Activated T-helper 17 cell treated with anti-CD3 and anti-CD28 coated beads, Interleukin-2, amount 50 U/mL, for 72 hours (primary cell): ENCODE results near the gene DTNA. TPM values are rescaled to one million over a fixed set of nuclear protein-coding genes. Genes with fewer than 3 reads are reported as not detected.
"Not testable (repeated sequence)": the region's sequence is repeated elsewhere in the genome, so short reads cannot be mapped to it uniquely, and the experiment has no call there.

ENCODE experiments used
- ATAC-seq: fragments of 150-1000 bp; cut with Tn5 transposase; replicated peaks from 2 replicates; pipeline ENCODE4 v1.10.0; 2021; ENCODE audit warnings: mild to moderate bottlenecking, moderate library complexity
- H3K27ac Mint-ChIP-seq: one replicate; pipeline ENCODE4 v1.8.0; 2022; ENCODE audit warnings: mixed read lengths
- H3K27me3 Mint-ChIP-seq: one replicate; pipeline ENCODE4 v1.8.0; 2022; ENCODE audit warnings: mixed read lengths
- H3K36me3 Mint-ChIP-seq: one replicate; pipeline ENCODE4 v1.8.0; 2022; ENCODE audit warnings: low read depth, mild to moderate bottlenecking, mixed read lengths
- H3K4me1 Mint-ChIP-seq: one replicate; pipeline ENCODE4 v1.8.0; 2022; ENCODE audit warnings: mixed read lengths
- H3K4me3 Mint-ChIP-seq: one replicate; pipeline ENCODE4 v1.8.0; 2022; ENCODE audit warnings: mild to moderate bottlenecking, mixed read lengths
- H3K9me3 Mint-ChIP-seq: one replicate; pipeline ENCODE4 v1.8.0; 2022; ENCODE audit warnings: mixed read lengths
- total RNA-seq, 2 donors: library from RNA; stranded (reverse); gene quantifications; one replicate each; pipeline ENCODE4 v1.2.3, GENCODE V29; 2022

The DTNA gene
- total RNA-seq, 2 donors from 2014 or later: 0.11 to 0.15 TPM

DNA sequence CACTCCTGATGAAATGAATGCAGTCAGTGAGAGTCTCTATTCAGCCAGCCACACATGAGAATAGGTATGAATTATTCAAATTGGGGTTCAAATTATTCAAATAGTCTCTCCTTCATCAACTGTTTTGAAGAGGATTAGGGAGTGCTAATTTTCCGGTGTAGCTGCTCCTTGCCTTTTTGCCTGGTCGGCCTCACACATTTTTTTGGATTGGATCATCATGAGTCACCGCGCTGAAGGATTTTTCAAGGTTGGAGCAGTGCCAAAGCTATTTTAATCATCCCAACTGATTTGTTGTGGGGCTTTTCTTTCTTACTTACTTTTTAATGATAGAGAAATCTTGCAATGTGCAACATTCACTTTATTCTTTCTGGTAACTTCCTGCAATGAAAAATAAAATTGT is 2.4 kb upstream of the DTNA start:
- Mint-ChIP-seq H3K27ac (no peak overlapping the region), H3K27me3 (peaks cover 9% of the 10 kb centered on the region), H3K4me1 (no peaks in the 10 kb centered on the region), H3K4me3 (no peak overlapping the region), H3K36me3 (no peaks in the 10 kb centered on the region), H3K9me3 (no peaks in the 10 kb centered on the region)
- ATAC-seq: no peak

DNA sequence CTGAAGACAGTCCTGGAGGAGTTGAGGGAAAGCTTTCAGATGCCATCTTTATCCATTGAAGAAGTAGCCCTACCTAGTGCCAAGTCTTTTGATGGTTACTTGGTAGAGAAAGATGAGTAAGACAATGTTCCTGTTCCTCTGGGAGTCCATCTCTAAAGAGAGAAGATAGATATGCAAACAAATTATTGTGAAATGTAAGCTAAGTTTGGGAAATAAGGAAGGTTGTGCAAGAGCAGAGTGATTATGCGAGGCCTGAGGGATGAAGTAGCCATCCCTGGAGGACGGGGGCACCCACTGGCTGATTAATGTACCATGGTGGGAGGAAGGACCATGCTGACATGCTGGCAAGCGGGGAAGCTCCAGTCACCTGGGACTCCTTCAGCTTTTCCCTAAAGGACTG is 994 bp upstream of the DTNA start:
- peaks cover 9% of the 10 kb centered on the region for H3K27me3 Mint-ChIP-seq
- no peaks in the 10 kb centered on the region for H3K36me3 Mint-ChIP-seq
- H3K4me1 Mint-ChIP-seq: no peaks in the 10 kb centered on the region
- no peak overlapping the region for H3K4me3 Mint-ChIP-seq
- no peak overlapping the region for H3K27ac Mint-ChIP-seq
- ATAC-seq: no peak
- H3K9me3 Mint-ChIP-seq: no peaks in the 10 kb centered on the region

DNA sequence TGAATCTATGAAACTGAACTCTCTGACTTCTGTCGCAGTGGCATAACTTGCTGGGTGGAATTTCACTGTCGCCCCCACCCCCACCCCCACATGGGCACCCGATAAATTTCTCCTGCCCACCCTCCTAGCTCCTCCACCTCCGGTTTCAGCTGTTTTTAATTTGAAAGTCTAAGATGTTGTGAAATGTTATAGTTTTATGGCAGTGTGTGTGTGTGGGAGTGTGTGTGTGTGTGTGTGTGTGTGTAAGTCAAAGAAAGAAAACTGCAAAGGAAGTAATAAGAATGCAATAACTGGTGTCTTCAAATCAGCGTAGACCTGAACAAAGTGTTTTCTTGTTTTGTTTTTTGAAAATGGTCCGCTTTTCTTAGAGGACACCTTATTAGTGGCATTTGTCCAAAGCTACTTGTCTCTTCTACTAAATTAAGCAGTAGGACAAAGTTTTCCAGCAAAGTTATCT is 388 bp downstream of the DTNA start:
- Mint-ChIP-seq H3K4me1 (no peaks in the 10 kb centered on the region), H3K36me3 (no peaks in the 10 kb centered on the region), H3K4me3 (no peak overlapping the region)

DNA sequence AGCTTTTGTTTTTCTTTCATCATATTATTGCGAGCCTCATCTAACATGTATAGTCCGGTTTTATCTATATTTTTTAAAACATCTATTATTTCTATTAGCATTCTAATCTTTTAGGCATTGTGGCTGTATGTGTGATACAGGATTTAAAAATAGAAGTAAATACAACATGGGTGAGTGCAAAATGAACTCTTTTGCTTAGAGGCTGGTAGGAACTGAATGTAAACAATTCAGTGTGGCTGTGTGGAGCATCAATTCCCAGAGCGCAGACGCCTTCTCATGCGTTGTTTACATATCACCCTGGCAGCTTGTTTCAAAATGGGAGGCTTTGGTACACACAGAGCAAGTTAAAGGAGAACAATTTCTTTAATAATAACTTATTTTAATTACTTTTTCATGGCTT is 836 bp downstream of the DTNA start:
- H3K27me3 Mint-ChIP-seq: peaks cover 9% of the 10 kb centered on the region
- H3K36me3 Mint-ChIP-seq: no peaks in the 10 kb centered on the region
- H3K27ac Mint-ChIP-seq: no peak overlapping the region
- no peaks in the 10 kb centered on the region for H3K4me1 Mint-ChIP-seq
- H3K4me3 Mint-ChIP-seq: no peak overlapping the region
- ATAC-seq: no peak
- H3K9me3 Mint-ChIP-seq: no peaks in the 10 kb centered on the region

More for the DNA sequence above, 388 bp downstream of the DTNA start:
- Mint-ChIP-seq H3K9me3 (no peaks in the 10 kb centered on the region), H3K27ac (no peak overlapping the region), H3K27me3 (peaks cover 9% of the 10 kb centered on the region)
- ATAC-seq: no peak

DNA sequence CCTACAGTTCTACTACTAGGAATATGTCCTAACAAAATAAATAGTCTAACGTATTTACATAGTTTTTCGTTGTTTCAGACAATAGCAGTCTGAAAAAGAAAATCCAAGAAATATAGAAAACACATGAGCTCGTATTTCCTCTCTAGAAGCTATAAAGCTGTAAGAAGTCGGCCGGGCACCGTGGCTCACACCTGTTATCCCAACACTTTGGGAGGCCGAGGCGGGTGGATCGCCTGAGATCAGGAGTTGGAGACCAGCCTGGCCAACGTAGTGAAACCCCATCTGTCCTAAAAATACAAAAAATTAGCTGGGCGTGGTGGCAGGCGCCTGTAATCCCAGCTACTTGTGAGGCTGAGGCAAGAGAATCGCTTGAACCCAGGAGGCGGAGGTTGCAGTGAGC is 6.0 kb downstream of the DTNA start:
- not testable (repeated sequence) for H3K9me3 Mint-ChIP-seq, H3K4me3 Mint-ChIP-seq, H3K4me1 Mint-ChIP-seq, H3K27ac Mint-ChIP-seq, H3K27me3 Mint-ChIP-seq, ATAC-seq, H3K36me3 Mint-ChIP-seq

DNA sequence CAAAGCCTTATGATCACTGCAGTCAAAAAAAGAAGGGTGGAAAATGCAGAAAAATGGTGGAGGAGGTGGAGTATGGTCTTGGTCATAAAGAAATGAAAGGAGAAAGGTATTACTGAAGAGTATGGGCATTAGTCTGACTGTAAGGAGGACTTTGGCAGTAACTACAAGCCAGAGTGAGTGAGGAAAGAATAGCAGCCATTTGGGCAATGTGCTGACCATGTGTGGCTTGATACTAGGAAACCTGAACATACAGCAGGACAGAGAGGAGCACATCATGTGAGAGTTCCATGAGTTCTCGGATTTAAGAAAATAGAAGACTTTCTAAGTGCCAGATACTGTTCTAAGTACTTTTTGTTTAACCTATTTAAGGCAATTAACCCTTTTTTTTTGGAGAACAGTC is 8.5 kb downstream of the DTNA start:
- ATAC-seq: no peak
- Mint-ChIP-seq H3K36me3 (no peaks in the 10 kb centered on the region), H3K9me3 (no peaks in the 10 kb centered on the region), H3K27ac (no peak overlapping the region), H3K4me1 (no peaks in the 10 kb centered on the region), H3K27me3 (peaks cover 6% of the 10 kb centered on the region), H3K4me3 (no peak overlapping the region)

DNA sequence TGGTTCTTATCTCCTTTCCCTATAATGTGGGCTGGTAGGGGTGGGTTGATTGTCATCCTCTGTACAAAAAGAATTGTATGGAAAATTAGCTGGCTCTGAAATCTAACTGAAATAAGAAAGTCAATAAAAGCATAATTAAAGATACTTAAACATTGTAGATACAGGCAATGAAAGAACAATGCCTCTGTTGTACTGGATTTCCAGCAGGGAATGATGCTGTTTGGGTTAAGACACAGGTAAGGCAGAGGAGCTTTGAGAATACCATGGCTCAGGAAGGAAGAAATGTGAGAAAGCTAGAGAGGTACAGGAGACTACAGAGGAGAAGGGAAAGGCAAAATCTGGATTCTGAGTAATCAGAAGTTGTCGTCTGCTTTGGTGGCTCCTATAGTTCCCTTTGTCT is 10.1 kb downstream of the DTNA start:
- Mint-ChIP-seq H3K4me3 (no peak overlapping the region), H3K27ac (no peak overlapping the region), H3K27me3 (peaks cover 6% of the 10 kb centered on the region), H3K36me3 (no peaks in the 10 kb centered on the region), H3K4me1 (no peaks in the 10 kb centered on the region), H3K9me3 (no peaks in the 10 kb centered on the region)
- no peak for ATAC-seq

DNA sequence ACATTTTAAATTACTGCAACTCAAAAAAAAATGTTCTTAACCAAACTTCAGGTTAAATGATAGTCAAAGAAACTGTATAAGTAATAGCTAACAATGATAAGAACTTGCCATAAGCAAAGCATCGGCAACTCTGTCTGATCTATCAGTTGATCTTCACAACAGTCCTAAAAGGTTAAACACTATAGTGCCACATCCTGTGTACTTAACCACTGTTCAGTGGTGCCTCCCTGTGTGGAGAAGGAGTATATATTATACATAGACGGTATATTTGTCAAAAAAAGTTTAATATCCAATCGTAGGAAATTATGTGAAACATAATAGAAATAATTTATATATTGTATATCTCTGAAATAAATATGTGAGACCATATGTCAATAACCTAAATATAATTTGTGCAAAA is 13.0 kb downstream of the DTNA start:
- no peaks in the 10 kb centered on the region for H3K36me3 Mint-ChIP-seq
- H3K4me1 Mint-ChIP-seq: no peaks in the 10 kb centered on the region
- no peak overlapping the region for H3K27ac Mint-ChIP-seq
- H3K27me3 Mint-ChIP-seq: peaks cover 6% of the 10 kb centered on the region
- no peak for ATAC-seq
- no peaks in the 10 kb centered on the region for H3K9me3 Mint-ChIP-seq
- H3K4me3 Mint-ChIP-seq: no peak overlapping the region

DNA sequence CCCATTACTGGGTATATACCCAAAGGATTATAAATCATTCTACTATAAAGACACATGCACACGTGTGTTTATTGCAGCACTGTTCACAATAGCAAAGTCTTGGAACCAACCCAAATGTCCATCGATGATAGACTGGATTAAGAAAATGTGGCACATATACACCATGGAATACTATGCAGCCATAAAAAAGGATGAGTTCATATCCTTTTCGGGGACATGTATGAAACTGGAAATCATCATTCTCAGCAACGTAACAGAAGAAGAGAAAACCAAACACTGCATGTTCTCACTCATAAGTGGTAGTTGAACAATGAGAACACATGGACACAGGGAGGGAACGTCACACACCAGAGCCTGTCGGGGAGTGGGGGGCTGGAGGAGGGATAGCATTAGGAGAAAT is 15.6 kb downstream of the DTNA start:
- H3K4me1 Mint-ChIP-seq, H3K9me3 Mint-ChIP-seq, ATAC-seq, H3K4me3 Mint-ChIP-seq, H3K36me3 Mint-ChIP-seq, H3K27ac Mint-ChIP-seq, H3K27me3 Mint-ChIP-seq: not testable (repeated sequence)

DNA sequence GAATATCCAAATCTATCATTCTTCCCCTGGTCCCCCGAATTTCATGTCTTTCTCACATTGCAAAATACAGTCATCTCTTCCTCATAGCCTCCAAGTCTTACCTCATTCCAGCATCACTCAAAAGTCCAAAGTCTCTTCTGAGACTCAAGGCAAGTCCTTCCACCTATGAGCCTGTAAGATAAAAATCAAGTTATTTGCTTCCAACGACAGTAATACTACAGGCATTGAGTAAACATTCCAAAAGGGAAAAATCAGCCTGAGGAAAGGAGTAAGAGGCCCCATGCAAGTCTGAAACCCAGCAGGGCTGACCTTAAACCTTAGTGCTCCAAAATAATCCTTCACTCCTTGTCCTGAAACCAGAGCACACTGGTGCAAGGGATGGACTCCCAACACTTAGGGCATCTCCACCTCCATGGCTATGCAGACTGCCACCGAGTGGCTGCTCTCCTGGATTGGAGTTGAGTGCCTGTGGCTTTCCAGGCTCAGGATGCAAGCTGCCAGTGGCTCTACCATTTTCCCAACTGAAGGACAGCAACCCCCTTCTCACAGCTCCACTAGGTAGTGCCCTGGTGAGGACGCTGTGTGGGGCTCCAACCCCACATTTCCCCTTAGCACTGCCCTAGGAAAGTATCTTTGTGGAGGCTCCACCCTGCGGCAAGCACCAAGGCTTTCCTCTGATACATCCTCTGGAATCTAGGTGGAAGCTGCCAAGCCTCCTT is 16.3 kb downstream of the DTNA start:
- Mint-ChIP-seq H3K27me3 (no peaks in the 10 kb centered on the region), H3K4me1 (no peaks in the 10 kb centered on the region), H3K4me3 (no peak overlapping the region), H3K36me3 (no peaks in the 10 kb centered on the region), H3K9me3 (no peaks in the 10 kb centered on the region), H3K27ac (no peak overlapping the region)
- ATAC-seq: no peak

DNA sequence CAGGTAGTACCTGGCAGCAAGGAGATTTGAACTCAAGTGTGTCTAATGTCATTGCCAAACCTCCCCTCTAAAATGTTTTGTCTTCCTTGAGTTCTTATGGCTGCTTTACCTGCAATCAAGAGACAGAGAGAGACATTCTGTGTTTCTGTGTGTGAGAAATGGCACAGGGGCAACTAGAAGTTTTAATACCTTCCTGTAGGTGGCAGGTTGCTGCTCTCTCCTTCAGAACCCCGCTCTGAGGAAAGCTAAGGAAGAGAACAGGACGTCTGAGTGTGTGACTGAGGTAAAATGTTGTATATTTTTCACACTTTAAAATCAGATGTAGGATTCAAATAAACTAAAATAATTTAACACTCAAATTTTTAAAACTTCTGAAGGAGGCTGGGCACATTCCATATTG is 19.2 kb downstream of the DTNA start:
- no peak for ATAC-seq
- H3K27me3 Mint-ChIP-seq: peaks cover 6% of the 10 kb centered on the region
- H3K27ac Mint-ChIP-seq: no peak overlapping the region
- H3K9me3 Mint-ChIP-seq: no peaks in the 10 kb centered on the region
- H3K4me3 Mint-ChIP-seq: no peak overlapping the region
- H3K4me1 Mint-ChIP-seq: no peaks in the 10 kb centered on the region
- no peaks in the 10 kb centered on the region for H3K36me3 Mint-ChIP-seq

DNA sequence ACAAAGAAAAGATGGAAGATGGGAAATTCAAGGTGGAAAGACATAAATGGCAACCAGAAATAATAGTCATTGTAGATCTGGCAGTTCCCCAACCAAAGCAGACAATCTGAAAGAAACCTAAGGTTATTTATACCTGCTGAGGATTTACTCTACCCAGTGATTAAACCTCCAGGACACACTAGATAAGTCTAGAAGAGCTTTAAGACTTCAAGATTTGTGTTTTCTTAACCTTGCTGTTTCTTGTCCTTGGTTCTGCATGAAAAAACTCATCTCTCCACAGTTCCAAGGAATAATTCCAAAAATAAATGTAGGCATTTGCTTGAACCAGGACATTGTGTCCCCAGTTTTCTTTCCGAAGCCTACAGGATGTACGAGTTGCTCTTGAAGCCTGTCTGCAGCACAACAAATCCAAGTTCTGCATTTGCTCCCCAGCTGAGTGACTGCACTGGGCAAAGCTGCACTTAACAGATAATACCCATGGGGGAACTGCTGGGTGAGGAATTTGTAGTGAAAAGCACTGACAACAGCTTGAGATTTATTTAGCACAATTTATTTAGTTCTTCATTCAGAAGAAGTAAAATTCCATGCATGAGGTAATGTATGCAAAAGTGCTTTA is 19.8 kb downstream of the DTNA start:
- Mint-ChIP-seq H3K4me1 (no peaks in the 10 kb centered on the region), H3K27me3 (peaks cover 6% of the 10 kb centered on the region), H3K9me3 (no peaks in the 10 kb centered on the region), H3K27ac (no peak overlapping the region), H3K36me3 (no peaks in the 10 kb centered on the region), H3K4me3 (no peak overlapping the region)
- no peak for ATAC-seq

DNA sequence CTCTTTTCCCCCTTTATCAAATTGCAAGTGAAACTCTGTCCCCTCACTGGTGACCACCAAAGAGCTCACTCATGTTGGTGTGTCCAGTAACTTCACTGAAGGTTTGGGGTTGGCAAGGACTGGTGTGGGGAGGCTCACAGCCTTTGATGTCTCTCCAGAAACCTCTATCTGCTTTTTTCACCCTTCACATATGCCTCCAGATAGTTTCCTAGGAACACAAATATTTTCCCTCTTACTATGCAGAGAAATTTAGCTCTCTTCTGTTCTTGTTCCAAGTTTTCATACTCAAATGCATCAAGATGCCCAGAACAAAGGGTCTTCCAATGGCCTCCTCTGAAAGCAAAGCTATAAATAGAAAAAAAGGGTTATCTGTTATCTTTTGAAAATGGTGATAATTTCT is 20.7 kb downstream of the DTNA start:
- H3K4me3 Mint-ChIP-seq: no peak overlapping the region
- H3K36me3 Mint-ChIP-seq: no peaks in the 10 kb centered on the region
- ATAC-seq: no peak
- peaks cover 7% of the 10 kb centered on the region for H3K27me3 Mint-ChIP-seq
- no peaks in the 10 kb centered on the region for H3K4me1 Mint-ChIP-seq
- H3K27ac Mint-ChIP-seq: no peak overlapping the region
- no peaks in the 10 kb centered on the region for H3K9me3 Mint-ChIP-seq

DNA sequence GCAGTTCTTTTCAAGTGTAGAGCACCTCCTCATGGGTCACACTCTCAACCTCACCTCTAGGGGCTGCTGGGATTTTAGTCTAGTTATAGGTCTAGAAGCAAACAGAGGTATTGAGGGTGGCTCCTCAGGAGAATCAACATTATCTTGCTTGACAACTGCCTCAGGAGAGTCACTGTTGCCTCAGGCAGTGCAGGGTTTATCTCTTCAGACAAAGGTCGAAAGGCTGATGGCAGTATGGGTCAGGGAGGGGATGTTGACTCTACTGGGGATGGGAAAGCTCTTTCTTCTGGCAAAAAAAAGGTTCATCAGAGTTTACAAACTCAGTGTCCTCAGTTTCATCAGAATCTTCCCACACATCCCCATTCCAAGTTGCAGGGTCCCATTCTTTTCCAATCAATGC is 24.0 kb downstream of the DTNA start:
- Mint-ChIP-seq H3K27me3 (peaks cover 12% of the 10 kb centered on the region), H3K36me3 (no peaks in the 10 kb centered on the region), H3K9me3 (no peaks in the 10 kb centered on the region), H3K4me1 (no peaks in the 10 kb centered on the region), H3K4me3 (no peak overlapping the region), H3K27ac (no peak overlapping the region)
- ATAC-seq: no peak

DNA sequence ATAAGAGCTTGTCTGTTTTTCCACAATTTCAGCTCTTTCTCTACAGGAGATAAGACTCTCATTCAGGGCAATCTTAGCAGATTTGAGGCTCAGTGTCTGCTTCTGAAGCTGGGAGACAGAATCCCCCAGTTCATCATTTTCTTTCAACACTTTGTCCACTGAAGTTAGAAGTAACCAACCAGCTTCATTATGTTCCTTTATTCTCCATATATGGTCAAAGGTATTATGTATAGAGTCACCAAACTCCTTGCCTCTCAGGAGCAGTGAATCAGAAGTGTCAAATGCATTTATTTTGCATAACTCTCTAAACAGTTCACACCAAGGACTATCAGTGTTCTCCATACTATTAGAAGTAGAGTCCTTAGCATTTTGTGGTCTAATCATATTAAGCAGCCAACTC is 24.4 kb downstream of the DTNA start:
- not testable (repeated sequence) for H3K4me3 Mint-ChIP-seq, H3K36me3 Mint-ChIP-seq, H3K4me1 Mint-ChIP-seq, H3K9me3 Mint-ChIP-seq, H3K27ac Mint-ChIP-seq, ATAC-seq
- H3K27me3 Mint-ChIP-seq: peaks cover 12% of the 10 kb centered on the region
